VCaP (cell line): ENCODE data around the gene OR10H1.
"Not testable (repeated sequence)": the region's sequence is repeated elsewhere in the genome, so short reads cannot be mapped to it uniquely, and the experiment has no call there.

Experiments used
- H3K27ac ChIP-seq: fragments of 450-650 bp; 2 replicates; pipeline ENCODE4 v1.5.1; 2017
- CTCF ChIP-seq: fragments of 450-650 bp; conservative IDR thresholded peaks from 2 replicates; pipeline ENCODE4 v1.5.1; 2017; ENCODE audit warnings: mild to moderate bottlenecking, moderate library complexity

The OR10H1 gene

GRCh38 chr19:15776991-15777970 is 38.2 kb downstream of the OR10H1 start:
- no peak for TF ChIP-seq CTCF
- H3K27ac ChIP-seq = no peak overlapping the region

- no peak for TF ChIP-seq CTCF
- H3K27ac ChIP-seq = no peak overlapping the region
Measured at GRCh38 chr19:15776264-15776663, 39.2 kb downstream of the OR10H1 start.

GRCh38 chr19:15775249-15775648 is 40.2 kb downstream of the OR10H1 start:
- H3K27ac ChIP-seq = no peak overlapping the region
- no peak for TF ChIP-seq CTCF

GRCh38 chr19:15774159-15774558 is 41.3 kb downstream of the OR10H1 start:
- H3K27ac ChIP-seq = not testable (repeated sequence)

GRCh38 chr19:15769586-15769985 is 45.9 kb downstream of the OR10H1 start:
- no peak for TF ChIP-seq CTCF
- H3K27ac ChIP-seq = no peak overlapping the region

GRCh38 chr19:15759962-15760565 is 55.4 kb downstream of the OR10H1 start:
- no peak overlapping the region for H3K27ac ChIP-seq
- no peak; the same call in 1 of the 2 replicates for TF ChIP-seq CTCF

- H3K27ac ChIP-seq = no peak overlapping the region
- TF ChIP-seq CTCF = no peak
Measured at GRCh38 chr19:15758379-15758778, 57.1 kb downstream of the OR10H1 start.
